ENCODE measurements around the gene CLEC3B.
A peak's percentile ranks its signal among the peaks of the same experiment; 100 is the strongest.
"Not testable (repeated sequence)": the region's sequence is repeated elsewhere in the genome, so short reads cannot be mapped to it uniquely, and the experiment has no call there.

Gene CLEC3B

DNA sequence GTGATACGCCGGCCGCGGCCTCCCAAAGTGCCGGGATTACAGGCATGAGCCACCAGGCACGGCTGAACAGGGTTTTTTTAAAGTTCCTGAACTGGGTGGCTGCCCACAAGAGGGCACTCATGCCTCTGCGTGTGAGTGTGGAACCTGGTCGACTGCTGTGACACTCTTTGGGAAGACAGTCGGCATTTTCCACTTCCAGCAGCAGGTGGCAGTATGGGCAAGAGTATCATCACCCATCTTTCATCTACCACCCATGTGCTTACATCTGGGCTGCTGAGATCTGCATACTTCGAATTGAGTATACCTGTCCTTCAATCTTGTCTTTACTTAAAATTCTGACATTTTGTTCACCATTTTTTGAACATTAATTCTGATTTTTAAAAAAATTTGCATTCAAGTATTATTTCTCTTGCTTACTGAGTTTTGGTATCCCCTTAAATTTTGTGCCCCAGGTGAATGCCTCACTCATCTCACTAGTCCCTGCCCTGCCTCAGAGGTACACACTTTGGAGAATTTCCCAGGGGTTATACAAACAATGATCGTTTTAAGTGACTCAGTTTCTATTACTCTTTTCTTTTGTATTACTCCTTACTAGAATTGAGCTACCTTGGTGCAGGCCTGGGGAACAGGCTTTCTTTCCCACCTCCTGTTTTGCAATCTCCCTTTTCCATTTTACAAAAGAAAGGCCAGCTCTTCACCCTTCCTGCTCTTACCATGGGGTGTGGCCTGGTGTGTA lies 11.8 kb downstream of the CLEC3B start:
- DNase-seq, result peak; percentile 83 to 90

DNA sequence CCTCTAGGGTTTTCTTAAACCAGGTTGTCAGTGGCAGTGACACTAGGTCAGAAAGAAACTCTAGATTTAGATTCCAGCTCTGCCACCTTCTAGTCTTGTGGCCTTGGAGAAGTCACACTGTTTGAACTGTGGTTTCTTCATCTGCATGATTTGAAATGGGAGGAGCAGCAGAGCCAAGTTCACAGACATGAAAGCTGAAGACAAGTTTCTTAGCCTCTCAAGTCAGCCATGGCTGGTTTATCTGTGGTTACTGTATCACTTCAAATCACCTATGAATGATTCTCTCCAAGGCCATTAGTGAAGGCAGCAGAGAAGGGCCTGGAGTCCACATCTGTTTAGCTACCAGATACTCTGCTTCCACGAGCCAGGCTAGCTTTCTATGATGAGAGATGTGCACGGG lies 15.6 kb downstream of the CLEC3B start:
- DNase-seq, result no peak

DNA sequence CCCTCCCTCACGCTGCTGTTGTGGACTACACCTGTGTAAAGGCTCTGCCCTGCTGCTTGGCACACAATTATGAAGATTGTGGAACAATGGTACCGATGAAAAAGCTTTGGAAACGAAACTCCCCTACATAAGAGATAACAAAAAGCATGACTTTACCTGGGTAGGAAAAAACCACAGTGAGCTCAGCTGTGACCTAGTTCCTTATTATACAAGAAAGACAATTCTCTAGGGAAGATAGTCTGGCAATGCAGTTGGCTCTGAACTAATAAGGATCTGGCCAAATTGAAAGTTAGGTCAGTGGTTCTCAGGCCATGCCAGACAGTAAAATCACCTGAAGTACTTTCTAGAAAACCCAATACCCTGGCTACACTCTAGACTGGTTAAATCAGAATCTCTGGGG lies 16.1 kb downstream of the CLEC3B start:
- no peak for DNase-seq

DNA sequence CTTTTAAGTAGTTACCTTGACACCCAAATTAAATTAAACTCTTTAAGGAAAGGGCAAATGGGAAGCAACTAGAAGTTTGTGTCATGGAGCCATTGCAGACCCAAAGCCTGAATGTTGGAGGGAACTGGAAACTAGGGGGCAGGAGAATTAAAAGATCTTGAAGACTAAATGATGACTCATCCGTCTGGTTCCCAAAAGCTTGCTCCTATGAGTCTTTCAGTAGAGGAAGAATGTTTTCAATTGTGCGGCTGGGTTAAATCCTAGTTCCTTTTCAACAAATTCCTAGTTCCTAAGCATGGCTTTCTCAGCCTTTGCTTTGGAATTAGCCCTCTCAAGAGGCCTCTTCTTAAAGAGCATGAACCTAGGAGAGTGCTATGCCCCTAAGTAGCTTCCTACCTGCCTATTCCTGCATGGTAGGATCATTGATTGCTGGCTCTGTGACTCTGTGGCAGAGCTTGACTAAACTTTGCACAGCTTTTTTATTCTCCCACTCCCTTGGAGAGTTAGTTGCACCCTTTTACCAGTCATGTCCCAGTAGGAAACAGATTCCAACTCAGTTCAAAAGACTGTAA lies 17.7 kb downstream of the CLEC3B start:
- no peak for DNase-seq

DNA sequence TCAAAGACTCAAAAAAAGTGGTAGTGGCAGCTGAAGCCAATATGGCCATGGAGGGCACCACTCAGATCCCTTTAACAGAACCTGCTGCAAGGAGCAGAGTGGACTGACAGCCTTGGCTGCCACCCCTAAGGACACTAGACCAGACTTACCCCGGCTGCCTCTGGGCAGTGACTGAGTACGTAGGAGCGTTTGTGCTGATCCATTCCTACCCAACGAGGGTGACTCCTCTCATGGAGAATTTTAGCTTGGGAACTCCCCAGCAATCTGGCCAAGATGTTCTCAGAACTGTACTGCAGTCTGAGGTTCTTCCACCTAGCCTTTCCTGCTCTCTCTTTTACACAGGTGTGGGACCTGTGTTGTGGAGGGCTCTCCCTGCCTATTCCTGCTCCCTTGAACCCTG lies 22.1 kb downstream of the CLEC3B start:
- DNase-seq, result no peak

DNA sequence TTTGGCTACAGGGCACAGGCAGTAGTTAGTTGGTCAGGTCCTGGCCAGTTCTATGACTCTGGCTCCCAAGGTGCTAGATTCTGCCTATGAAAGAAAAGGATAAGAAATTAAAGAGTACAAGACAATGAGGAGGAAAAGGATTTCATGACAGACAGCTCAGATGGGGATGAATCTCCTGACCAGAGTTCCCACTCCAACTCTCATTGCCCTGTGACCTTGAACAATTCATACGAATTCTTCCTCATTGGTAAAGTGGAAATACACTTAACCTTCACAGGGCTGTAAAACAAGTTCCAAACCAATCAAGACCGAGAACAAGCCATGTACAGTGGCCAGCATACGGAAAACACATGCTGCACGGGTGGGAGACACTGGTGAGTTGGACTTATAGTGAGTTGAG lies 23.7 kb downstream of the CLEC3B start:
- DNase-seq, result no peak

DNA sequence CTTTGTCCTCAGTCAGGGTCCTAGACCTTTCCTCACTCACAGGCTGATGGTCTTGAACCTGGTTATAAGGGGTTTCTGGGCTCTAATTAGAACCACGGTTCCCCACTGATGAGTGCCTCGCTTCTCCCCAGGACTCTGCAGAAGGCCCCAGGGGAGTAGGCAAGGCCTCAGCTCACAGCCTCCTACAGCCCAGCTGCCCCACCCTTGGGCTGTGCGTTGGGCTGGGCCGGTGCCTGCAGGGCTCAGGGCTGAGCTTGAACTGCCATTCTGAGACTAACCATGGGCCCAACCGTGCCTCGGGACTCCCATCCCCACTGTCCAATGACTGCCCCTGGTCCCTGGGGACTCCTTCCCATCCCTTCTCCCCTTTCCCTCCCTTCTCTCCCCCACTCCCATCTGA lies 25.6 kb downstream of the CLEC3B start:
- no peak for DNase-seq

DNA sequence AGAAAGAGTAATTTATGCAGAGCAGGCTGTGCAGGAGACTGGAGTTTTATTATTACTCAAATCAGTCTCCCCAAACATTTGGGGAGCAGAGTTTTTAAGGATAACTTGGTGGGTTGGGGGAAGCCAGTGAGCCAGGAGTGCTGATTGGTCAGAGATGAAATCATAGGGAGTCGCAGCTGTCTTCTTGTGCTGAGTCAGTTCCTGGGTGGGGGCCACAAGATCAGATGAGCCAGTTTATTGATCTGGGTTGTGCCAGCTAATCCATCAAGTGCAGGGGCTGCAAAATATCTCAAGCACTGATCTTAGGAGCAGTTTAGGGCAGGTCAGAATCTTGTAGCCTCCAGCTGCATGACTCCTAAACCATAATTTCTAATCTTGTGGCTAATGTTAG lies 27.7 kb downstream of the CLEC3B start:
- not testable (repeated sequence) for DNase-seq

DNA sequence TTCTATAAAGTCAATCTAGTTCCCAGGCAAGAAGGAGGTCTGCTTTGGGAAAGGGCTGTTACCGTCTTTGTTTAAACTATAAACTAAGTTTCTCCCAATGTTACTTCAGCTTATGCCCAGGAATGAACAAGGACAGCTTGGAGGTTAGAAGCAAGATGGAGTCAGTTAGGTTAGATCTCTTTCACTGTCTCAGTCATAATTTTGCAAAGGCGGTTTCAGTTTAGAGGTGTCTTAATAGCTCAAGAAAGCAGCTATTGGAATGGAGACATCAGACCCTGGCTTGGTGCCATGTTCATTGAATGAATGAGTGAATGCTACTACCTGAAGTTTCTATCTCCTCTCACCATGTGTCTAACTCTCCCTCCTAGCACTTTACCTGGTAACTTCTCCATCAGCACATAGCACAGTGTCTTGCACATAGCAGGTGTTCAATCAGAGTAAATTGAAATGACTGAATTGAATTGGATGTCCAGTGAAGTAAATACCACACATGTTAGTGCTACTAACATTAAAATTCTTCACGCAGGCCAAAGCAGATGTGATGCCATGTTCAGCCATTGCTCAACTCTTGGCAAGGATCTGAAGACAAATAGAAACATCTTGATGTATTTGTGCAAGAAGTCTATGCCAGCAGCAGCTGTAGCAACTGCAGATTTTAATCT lies 28.2 kb downstream of the CLEC3B start:
- no peak for DNase-seq

DNA sequence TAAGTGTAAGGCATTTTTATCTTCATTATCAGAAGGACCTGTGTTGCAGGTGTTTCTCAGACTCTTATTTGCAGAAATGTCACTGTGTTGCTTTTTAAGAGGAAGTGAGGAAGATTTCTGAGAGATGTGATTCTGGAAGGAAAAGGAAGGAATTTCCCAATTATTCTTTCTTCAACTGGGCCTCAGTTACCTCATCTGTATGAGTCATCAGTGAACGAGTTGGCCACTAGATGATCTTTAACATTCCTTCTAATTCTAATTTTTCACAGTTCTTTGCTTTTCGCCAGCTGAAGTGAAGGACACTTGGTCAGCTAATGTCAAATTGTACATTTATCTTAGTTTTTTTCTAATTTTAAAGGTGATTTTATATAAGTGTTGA lies 28.9 kb downstream of the CLEC3B start:
- DNase-seq, result no peak

DNA sequence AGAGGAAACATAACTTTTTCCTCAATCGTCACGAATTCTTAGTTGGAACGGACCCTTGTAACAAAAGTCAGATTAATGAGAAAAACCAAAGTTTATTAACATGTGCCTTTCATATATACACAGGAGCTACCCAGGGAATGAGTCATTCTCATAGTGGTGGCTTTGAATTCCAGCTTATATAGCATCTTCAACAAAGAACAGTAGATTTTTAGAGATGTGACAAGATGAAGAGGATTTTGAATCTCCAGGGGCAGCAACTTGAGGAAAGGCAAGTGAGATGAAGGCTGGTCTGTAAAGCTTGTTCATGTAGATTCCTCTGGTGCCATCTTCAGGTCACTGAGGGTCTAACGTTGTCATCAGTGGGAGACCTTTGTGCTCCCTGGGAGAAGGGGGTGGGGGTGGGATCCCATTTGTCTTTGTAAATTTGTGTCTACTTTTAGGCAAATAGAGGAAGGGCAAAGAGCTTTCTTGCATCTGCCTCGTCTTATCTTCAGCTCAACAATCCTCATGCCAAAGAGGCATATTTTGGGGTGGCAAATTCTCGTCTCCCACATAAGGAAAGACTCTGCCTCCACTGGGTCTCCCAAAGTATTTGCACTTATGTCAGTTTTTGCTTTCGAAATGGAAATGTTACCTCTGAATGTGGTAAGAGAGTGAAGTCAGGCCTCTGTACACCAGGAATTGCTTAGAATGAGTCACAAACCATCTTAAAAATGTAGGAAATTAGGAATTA lies 29.5 kb downstream of the CLEC3B start:
- DNase-seq, result no peak

DNA sequence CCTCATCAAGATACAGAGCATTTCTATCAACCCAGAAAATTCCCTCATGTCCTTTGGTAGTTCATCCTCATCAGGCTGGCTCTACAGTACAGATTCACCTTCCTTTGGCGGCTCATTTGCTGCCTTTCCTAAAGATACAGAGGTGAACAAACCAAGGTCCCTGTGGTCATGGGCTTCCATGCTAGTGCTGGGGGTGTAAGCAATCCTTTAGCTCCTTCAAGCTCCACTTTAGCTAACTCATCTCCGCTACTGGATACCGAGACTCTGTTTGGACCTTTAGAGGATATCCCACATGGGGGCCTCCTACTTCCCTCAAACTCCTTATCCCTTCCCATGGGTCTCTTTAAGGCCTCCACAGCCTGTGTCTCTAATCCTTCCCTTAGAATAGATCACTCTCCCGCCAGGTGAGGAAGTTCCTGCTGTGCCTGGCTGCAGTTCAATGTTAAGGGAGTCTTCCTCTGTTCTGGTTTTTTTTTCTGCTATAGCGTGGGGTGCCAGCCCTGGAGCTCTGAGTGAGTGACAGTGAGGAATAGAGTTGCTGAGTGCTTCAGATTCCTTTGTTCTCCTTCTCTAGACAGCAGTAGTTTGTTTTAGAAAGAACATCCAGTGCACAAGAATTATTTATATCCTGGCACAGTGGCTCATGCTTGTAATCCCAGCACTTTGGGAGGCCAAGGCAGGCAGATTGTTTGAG lies 30.7 kb downstream of the CLEC3B start:
- DNase-seq, result no peak

DNA sequence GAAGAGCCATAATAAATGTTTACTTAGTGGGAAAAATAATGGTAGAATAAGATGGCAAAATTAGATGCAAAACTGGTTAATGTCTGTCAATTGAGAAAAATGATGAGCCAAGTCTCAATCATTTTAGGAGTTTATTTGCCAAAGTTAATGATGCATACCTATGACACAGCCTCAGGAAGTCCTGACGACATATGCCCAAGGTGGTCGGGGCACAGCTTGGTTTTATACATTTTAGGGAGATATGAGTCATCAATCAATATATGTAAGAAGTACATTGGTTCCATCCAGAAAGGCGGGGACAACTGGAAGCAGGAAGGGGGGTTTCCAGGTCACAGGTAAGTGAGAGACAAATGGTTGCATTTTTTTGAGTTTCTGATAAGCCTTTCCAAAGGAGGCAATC lies 31.5 kb downstream of the CLEC3B start:
- DNase-seq, result peak in 1 of 2 experiments; percentile 39

DNA sequence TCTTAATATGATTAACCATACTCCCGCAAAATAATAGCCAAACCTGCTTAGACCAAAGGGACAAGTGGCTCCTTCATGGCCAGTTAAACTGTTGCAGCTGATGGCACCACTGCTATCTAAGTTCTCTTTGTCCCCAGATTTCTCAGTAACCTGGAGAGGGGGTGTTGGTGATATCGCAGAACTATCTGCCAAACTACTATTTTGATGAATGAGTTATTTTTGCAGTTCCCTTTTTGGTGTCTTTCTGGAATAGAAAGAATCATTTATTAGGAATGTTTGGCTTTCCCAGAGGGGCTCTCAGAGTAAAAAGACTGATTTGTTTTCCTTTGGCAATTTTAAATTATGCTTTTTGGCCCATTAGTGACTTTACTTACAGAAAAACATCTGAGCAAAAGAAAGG lies 33.0 kb downstream of the CLEC3B start:
- no peak for DNase-seq

DNA sequence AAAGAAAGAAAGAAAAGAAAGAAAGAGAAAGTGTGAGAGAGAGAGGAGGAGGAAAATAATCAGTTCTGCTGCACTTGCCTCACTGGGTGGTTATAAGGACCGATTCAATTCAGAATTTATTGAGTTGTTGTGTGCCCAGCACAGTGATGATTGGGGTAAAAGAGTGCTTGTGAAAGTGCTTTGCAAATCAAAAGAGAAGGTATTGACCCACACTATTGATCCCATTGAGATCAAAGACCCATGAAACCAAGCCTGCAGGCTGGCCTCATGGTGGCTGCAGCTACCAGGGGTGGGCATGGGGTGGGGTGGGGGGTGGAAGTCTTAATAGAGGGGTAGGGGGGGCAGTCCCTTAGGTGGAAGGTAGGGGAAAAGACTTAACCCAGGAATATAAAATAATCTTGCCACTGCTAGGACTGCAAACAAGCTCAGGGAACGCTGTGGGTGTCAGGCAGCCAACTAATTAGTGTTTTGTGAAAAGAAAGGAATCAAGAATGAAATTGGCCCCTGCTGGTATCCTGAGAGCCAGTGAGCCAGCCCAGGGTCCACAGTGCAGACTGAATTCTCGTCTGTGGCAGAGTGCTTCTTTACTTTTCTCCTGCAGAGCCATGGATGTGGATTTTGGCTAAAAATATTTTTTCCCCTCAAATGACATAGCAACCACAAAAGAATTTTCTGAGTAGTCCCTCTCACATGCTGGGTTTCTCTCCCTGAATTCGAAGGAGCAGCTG lies 34.2 kb downstream of the CLEC3B start:
- no peak for DNase-seq

DNA sequence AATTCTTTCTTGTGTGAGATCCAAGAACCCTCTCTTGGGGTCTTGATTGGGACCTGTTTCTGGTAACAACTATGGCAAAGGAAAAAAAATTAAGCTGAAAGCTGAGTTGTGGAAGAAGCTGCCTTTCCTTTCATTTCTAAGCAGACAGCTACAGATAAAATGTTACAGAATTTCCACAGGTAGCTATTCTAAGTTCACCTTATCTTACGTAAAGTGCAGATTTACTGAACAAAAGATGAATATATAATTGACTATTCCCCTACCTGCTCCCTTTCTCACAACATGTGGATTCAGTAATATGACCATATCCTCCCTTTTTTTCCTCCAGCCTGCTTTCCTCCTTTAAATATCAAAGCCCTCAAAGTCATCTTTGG lies 36.6 kb downstream of the CLEC3B start:
- DNase-seq, result no peak

DNA sequence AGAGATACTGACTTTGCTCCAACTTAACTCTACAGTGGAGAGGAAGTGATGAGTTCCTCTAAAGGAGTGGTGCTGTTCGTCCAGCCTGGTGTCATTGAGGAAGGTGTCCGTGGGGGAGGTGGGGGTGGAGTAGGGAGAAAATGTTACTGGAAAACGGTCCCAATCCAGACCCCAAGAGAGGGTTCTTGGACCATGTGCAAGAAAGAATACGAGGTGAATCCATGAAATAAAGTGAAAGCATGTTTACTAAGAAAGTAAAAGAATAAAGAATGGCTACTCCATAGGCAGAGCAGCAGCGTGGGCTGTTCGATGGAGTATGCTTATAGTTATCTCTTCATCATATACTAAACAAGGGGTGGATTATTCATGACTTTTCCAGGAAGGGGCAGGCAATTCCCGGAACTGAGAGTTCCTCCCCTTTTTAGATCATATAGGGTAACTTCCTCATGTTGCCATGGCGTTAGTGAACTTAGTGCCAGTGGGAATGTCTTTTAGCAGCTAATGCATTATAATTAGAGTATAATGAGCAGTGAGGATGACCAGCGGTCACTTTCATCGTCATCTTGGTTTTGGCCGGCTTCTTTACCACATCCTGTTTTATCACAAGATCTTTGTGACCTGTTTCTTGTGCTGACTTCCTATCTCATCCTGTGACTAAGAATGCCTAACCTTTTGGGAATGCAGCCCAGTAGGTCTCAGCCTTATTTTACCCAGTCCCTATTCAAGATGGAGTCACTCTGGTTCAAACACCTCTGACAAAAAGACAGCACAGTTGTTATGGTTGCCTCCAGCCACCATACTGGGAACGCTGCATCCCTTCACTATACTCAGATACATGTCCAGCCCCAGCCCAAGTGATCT lies 38.6 kb downstream of the CLEC3B start:
- DNase-seq, result peak; percentile 56 to 70

DNA sequence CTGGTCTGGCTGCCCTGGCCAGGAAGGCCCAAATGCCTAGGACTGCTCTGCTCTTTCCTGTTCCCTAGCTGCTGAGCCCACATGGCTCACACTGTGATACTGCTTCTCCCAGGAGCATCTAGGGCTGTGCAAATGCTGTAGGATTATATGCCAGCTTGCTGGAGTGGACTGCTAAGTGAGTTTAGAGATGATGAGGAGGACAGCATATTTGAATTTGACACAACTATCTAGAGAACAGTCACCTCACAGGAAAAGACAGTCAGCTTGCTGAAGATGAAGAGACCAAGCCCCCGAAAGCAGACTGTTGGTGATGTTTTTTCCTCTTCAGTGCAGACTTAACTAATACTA lies 39.2 kb downstream of the CLEC3B start:
- no peak for DNase-seq

DNA sequence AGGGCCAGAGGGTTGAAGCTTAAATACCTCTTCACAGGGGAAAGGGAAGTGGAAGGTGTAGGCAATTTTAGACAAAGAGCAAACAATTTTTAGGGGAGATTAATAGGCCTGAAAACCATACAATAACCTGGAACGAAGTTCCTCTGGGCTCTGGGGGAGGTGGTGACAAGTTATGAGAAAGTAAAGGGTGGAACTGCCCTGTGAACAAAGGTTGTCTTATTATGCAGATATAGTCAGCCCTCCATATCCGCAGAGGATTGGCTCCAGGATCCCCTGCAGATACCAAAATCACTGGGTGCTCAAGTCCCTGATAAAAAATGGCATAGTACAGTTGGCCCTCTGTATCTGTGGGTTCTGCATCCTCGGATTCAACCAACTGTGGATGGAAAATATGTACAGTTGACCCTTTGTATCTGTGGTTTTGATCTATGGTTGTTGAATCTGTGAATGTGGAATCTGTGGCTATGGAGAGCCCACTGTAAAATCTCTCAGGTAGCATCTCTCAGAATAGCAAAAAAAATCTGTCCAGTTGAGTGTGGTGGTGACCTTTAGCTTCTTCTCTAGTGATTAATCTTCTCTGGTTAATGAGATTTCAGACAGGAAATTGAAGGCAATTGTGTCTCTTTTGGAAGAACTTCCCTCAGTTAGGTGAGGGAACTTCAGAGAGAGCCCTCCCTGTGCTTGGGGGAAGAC lies 40.2 kb downstream of the CLEC3B start:
- no peak for DNase-seq

DNA sequence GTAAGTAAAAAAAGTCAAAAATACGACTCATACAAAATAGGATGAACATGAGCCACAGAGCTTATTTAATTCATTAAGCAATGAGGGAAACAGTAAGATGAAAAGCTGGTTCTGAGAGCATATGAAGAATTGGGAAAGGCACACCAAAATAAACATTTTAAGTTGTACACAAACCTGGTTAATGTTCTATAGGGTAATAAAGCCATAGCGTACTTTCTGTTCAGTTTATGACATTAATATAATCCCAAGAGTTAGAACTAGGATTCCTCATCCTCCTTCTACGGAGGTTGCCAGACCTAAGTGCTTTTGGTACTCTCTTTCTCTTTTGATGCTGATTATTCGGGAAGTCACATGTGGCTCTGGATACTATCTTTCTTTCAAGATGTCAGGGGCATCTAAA lies 41.4 kb downstream of the CLEC3B start:
- no peak for DNase-seq

DNA sequence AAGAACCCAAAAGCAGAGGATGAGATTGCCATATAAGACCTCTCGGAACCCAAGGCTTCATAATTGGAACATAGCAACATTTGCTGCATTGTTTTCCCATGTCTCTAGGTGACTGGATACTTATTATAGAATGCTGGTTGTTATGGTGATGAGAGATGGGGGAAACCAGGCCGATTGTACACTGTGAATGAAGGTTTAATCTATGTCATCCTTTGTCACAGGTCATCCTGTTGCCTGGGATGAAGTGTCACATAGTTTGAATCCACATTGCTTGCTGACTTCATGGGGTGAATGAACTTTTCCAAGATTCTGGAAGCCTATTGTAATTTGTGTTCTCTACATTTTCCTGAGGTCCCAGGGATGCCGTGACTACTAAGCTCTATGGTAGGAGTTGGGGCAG lies 41.8 kb downstream of the CLEC3B start:
- no peak for DNase-seq

Measured in stimulated activated CD4-positive, alpha-beta T cell treated with anti-CD3 and anti-CD28 coated beads, Interleukin-4, amount 100 ng/mL, for 4 hours (primary cell).